RWPE1 (cell line): ENCODE data around the gene NPAS2.

ENCODE experiments used
- CTCF ChIA-PET: fragments of 350-600 bp; sonication (Branson Sonifier 250); formaldehyde crosslinking; extraction: SDS; loops from one replicate; lab custom pipeline; 2021; lab: Yijun Ruan, JAX
- POLR2A ChIA-PET: fragments of 400-600 bp; formaldehyde crosslinking; extraction: SDS; loops from one replicate; lab custom pipeline; 2020; ENCODE audit warnings: antibody characterized with exemption; ENCODE audit not compliant: low non-redundant PET; lab: Yijun Ruan, JAX
- DNase-seq: peaks from one replicate; pipeline ENCODE4 v3.0.0; 2012; ENCODE audit warnings: low spot score
- H3K27ac ChIP-seq: fragments of 450-650 bp; 2 replicates; pipeline ENCODE4 v1.5.1; 2017
- TF ChIP-seq, protein P1 (sequence below): fragments of 450-650 bp; conservative IDR thresholded peaks from 2 replicates; pipeline ENCODE4 v1.5.1; 2017; ENCODE audit warnings: low read depth, mild to moderate bottlenecking

NPAS2 gene

DNA sequence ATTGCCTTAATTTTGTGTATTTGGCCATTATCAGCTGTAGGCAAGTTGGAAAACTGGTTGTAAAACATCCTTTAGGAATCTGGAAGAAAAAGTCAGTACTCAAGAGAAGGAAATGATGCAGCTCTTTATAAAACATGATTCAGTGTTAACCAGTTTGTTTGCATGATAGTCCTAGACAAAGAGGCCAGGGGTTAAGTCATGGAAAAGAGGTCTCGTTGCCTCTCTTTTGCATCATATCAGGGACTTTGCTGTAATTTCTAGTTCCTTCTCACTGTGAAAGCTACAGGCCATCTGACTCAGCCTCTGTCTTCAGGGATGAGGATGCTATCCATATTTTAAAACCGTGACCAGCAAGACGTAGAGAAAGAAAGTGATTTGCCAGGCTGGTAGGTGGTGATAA is 38.0 kb downstream of the NPAS2 start:
- CTCF ChIA-PET = no interaction called here
- POLR2A ChIA-PET = interaction anchor here (0.6 kb wide), 1 partner anchor 52 kb away, joined by 7 read pairs; no protein-coding TSS in a partner anchor
- H3K27ac ChIP-seq = no peak overlapping the region
- TF ChIP-seq, protein P1, sequence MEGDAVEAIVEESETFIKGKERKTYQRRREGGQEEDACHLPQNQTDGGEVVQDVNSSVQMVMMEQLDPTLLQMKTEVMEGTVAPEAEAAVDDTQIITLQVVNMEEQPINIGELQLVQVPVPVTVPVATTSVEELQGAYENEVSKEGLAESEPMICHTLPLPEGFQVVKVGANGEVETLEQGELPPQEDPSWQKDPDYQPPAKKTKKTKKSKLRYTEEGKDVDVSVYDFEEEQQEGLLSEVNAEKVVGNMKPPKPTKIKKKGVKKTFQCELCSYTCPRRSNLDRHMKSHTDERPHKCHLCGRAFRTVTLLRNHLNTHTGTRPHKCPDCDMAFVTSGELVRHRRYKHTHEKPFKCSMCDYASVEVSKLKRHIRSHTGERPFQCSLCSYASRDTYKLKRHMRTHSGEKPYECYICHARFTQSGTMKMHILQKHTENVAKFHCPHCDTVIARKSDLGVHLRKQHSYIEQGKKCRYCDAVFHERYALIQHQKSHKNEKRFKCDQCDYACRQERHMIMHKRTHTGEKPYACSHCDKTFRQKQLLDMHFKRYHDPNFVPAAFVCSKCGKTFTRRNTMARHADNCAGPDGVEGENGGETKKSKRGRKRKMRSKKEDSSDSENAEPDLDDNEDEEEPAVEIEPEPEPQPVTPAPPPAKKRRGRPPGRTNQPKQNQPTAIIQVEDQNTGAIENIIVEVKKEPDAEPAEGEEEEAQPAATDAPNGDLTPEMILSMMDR = no peak
- no peak for DNase-seq

DNA sequence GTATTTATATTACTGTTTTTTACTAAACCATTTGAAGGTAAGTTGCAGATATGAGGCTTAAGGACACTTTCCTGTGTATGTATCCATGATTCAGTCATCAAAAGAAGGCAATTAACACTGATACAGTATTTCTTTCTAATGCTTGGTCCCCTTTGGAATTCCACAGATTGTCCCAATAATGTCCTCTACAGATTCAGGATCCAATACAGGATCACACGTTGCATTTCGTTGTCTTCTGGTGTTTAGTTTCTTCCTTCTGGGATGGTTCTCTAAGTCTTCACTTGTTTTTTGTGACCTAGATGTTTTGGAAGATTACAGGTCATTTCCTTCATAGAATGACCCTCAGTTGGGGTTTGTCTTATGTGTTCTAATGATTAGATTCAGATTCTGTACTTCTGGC is 40.0 kb downstream of the NPAS2 start:
- CTCF ChIA-PET = interaction anchor here (0.6 kb wide), 1 partner anchor 19 kb away, joined by 3 read pairs; no protein-coding TSS in a partner anchor

DNA sequence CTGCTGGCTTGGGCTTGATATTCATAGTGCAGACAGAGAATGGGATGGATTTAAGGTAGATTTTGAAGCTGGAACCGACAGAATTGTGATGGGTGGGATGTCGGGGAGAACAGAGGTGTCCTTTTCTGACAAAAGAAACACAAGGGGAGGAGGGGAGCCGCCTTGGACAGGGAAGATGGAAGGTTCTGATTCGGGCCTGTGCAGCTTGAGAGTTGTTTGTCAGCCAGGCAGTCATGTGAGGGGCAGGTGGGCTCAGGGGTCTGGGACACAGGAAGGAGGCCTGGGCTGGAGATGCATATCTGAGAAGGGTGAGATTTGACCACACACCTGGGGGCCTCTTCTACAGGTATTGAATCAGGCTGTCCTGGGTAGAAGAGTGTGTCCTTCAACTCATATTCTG is 41.4 kb downstream of the NPAS2 start:
- DNase-seq = no peak
- CTCF ChIA-PET = no interaction called here
- POLR2A ChIA-PET = no interaction called here
- H3K27ac ChIP-seq = no peak overlapping the region
- TF ChIP-seq, protein P1 = no peak

More for the DNA sequence above, 40.0 kb downstream of the NPAS2 start:
- no peak overlapping the region for H3K27ac ChIP-seq
- TF ChIP-seq, protein P1 = no peak
- POLR2A ChIA-PET = no interaction called here
- DNase-seq = no peak

GRCh38 chr2:100862081-100862480 is 42.1 kb downstream of the NPAS2 start:
- no peak overlapping the region for H3K27ac ChIP-seq
- ChIA-PET CTCF (interaction anchor here (0.5 to 0.8 kb wide), 4 partner anchors 16 to 1376 kb away, joined by 3 to 4 read pairs (median 3); no protein-coding TSS in a partner anchor), POLR2A (no interaction called here)
- DNase-seq = no peak
- TF ChIP-seq, protein P1 = no peak

DNA sequence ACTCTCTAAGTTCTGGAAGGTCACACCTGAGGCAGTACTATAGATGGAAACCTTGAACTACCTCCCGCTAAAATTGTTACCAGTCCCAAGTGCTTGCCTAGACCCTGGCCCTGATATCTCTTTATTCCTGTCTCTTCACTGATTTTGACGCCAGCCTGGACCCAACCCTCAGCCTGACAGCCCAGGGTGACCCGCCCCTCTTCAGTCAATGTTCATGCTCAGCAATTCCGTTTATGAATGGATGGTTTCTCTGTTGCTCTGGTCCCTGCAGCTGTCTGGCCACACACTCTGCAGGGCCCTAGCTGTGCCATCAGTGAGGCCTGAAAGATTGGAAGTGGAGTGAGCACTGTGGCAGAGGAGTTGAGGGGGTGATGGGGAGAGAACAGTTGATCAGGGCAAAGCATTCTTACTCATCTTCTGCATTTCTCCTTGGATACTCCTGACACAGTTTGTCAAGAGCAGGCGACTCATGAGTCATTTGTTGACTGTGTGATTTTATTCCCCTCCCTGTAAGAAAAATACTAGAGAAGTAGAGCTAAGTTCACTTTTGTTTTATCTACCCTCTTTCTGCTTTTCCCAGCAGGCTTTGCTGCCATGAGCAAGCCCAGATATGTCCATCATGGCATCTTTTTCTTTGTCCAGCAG is 46.0 kb downstream of the NPAS2 start:
- ChIA-PET POLR2A (no interaction called here), CTCF (no interaction called here)

DNA sequence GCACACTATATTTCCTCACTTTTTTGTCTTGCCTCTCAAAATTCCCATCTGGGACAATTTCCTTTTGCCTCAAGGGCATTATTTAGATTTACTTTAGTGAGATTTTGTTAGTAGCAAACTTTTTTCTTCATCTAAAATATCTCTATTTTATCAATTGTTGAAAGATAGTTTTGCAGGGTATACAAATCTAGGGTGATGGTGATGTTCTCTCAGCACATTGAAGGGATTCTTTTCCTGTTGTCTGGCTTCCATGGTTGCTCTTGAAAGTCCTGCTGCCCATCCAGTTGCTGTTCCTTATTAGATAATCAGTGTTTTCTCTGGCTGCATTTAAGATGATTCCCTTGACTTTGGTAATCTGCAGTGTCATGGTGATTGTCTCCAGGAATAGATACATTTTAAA is 48.1 kb downstream of the NPAS2 start:
- no peak for DNase-seq
- POLR2A ChIA-PET = no interaction called here
- no peak overlapping the region for H3K27ac ChIP-seq
- TF ChIP-seq, protein P1 = no peak
- CTCF ChIA-PET = no interaction called here

More for the DNA sequence above, 46.0 kb downstream of the NPAS2 start:
- TF ChIP-seq, protein P1 = no peak
- DNase-seq = no peak
- no peak overlapping the region; the same call in 1 of the 2 replicates for H3K27ac ChIP-seq
